SK-N-SH (cell line): Measurements from ENCODE around the gene GALNT13. TPM values are rescaled to one million over a fixed set of nuclear protein-coding genes. Genes with fewer than 3 reads are reported as not detected.

ENCODE experiments used
- CTCF ChIA-PET: fragments of 300-600, 350-600 bp; formaldehyde crosslinking; extraction: SDS; loops from one replicate; lab custom pipeline; 2021; lab: Yijun Ruan, JAX
- POLR2A ChIA-PET: fragments of 350-600 bp; sonication (Branson Sonifier 250); formaldehyde crosslinking; extraction: SDS; loops from one replicate; lab custom pipeline; 2020; ENCODE audit warnings: antibody characterized with exemption, inconsistent platforms; lab: Yijun Ruan, JAX
- DNase-seq: peaks from one replicate; pipeline ENCODE4 v3.0.0; 2012
- H2AFZ ChIP-seq: fragments of 200-600 bp; sonication (generic); 2 replicates; pipeline ENCODE4 v1.8.1; 2016; ENCODE audit warnings: antibody characterized with exemption, mild to moderate bottlenecking, low read depth
- H3F3A ChIP-seq: fragments of 200-600 bp; sonication (generic); replicated peaks from 2 replicates; pipeline ENCODE3; 2016; ENCODE audit warnings: antibody characterized with exemption, mild to moderate bottlenecking; ENCODE audit not compliant: insufficient read depth
- H3K27ac ChIP-seq, 2 experiments: fragments of 200-500 bp in 1 of 2; fragments of 200-600 bp in 1 of 2; sonication (Bioruptor generic) in 1 of 2; sonication (generic), shearing (Covaris generic) in 1 of 2; 2 replicates each; pipeline versions ENCODE4 v1.5.1 to v1.6.1; 2014 to 2016; ENCODE audit warnings: low read depth in 2 of 2, inconsistent platforms in 1 of 2, low read length in 1 of 2, mild to moderate bottlenecking in 1 of 2, mixed read lengths in 1 of 2
- H3K27me3 ChIP-seq: fragments of 200-600 bp; sonication (generic), shearing (Covaris generic); 2 replicates; pipeline ENCODE4 v1.6.1; 2016; ENCODE audit warnings: mixed run types; ENCODE audit not compliant: insufficient read depth
- H3K36me3 ChIP-seq, 2 experiments: fragments of 200-500 bp in 1 of 2; fragments of 200-600 bp in 1 of 2; sonication (Bioruptor generic) in 1 of 2; sonication (generic) in 1 of 2; replicated peaks in 1 of 2; 2 replicates each; pipeline versions ENCODE3 to v1.5.1; 2014 to 2016; ENCODE audit warnings: low read length in 1 of 2, mild to moderate bottlenecking in 1 of 2; ENCODE audit not compliant: insufficient read depth in 2 of 2, control insufficient read depth in 1 of 2
- H3K4me1 ChIP-seq, 2 experiments: fragments of 200-500 bp in 1 of 2; fragments of 200-600 bp in 1 of 2; sonication (Bioruptor generic) in 1 of 2; sonication (generic), shearing (Covaris generic) in 1 of 2; 2 replicates each; pipeline versions ENCODE4 v1.5.1 to v1.6.1; 2014 to 2016; ENCODE audit warnings: low read depth in 1 of 2, low read length in 1 of 2, mixed run types in 1 of 2; ENCODE audit not compliant: insufficient read depth in 2 of 2, control insufficient read depth in 1 of 2
- H3K4me2 ChIP-seq: fragments of 200-600 bp; sonication (generic), shearing (Covaris generic); 2 replicates; pipeline ENCODE4 v1.6.1; 2017; ENCODE audit warnings: mixed run types
- H3K4me3 ChIP-seq, 2 experiments: fragments of 200-500 bp in 1 of 2; fragments of 200-600 bp in 1 of 2; sonication (Bioruptor generic) in 1 of 2; sonication (generic), shearing (Covaris generic) in 1 of 2; 2 replicates each; pipeline versions ENCODE4 v1.5.1 to v1.8.1; 2014 to 2016; ENCODE audit warnings: low read depth in 2 of 2, inconsistent platforms in 1 of 2, low read length in 1 of 2, mild to moderate bottlenecking in 1 of 2, mixed read lengths in 1 of 2, moderate library complexity in 1 of 2
- H3K79me2 ChIP-seq: fragments of 200-600 bp; sonication (generic); 2 replicates; pipeline ENCODE4 v1.8.1; 2017; ENCODE audit warnings: mild to moderate bottlenecking; ENCODE audit not compliant: insufficient read depth
- H3K9ac ChIP-seq: fragments of 200-600 bp; sonication (generic); 2 replicates; pipeline ENCODE4 v1.6.1; 2017; ENCODE audit warnings: mixed run types
- H3K9me2 ChIP-seq: fragments of 200-600 bp; sonication (generic); 2 replicates; pipeline ENCODE4 v1.6.1; 2017; ENCODE audit warnings: mixed run types
- H3K9me3 ChIP-seq: fragments of 200-600 bp; sonication (generic); 2 replicates; pipeline ENCODE4 v1.6.1; 2017; ENCODE audit warnings: mixed run types, mild to moderate bottlenecking, moderate library complexity
- H4K20me1 ChIP-seq: fragments of 200-600 bp; sonication (generic); 2 replicates; pipeline ENCODE4 v1.6.1; 2017; ENCODE audit warnings: mild to moderate bottlenecking, mixed run types; ENCODE audit not compliant: insufficient read depth
- EZH2phosphoT487 ChIP-seq: fragments of 200-600 bp; sonication (generic); IDR thresholded peaks from 2 replicates; pipeline ENCODE4 v1.6.1; 2017; ENCODE audit warnings: low read depth, mixed run types, mild to moderate bottlenecking, antibody characterized with exemption, moderate library complexity, borderline replicate concordance
- FOXJ3 ChIP-seq: sonication (generic); formaldehyde crosslinking; IDR thresholded peaks from 2 replicates; pipeline ENCODE4 v1.5.1; 2020; ENCODE audit warnings: mild to moderate bottlenecking, missing genetic modification reagents
- FOXM1 ChIP-seq: IDR thresholded peaks from 2 replicates; pipeline ENCODE4 v1.4.0; 2012; ENCODE audit warnings: low read depth, mild to moderate bottlenecking
- GABPA ChIP-seq: IDR thresholded peaks from 2 replicates; pipeline ENCODE4 v1.4.0; 2012; ENCODE audit warnings: low read depth, mild to moderate bottlenecking
- GATA2 ChIP-seq: sonication (generic); formaldehyde crosslinking; IDR thresholded peaks from 2 replicates; pipeline ENCODE4 v1.5.0; 2020; ENCODE audit warnings: mild to moderate bottlenecking, missing genetic modification reagents
- IRF3 ChIP-seq: fragments of 150-350 bp; IDR thresholded peaks from 2 replicates; pipeline ENCODE4 v1.6.1; 2016; ENCODE audit warnings: mild to moderate bottlenecking, low read depth, low read length
- JUND ChIP-seq: IDR thresholded peaks from 2 replicates; pipeline ENCODE4 v1.4.0; 2012
- MEF2A ChIP-seq: IDR thresholded peaks from 2 replicates; pipeline ENCODE4 v1.4.0; 2012; ENCODE audit warnings: low read depth, borderline replicate concordance
- MXI1 ChIP-seq: IDR thresholded peaks from 2 replicates; pipeline ENCODE4 v1.6.1; 2012; ENCODE audit warnings: mild to moderate bottlenecking, low read depth, low read length, improper control_type of control experiment
- NRF1 ChIP-seq: IDR thresholded peaks from 2 replicates; pipeline ENCODE4 v1.6.1; 2012; ENCODE audit warnings: low read depth, mild to moderate bottlenecking, low read length
- PBX3 ChIP-seq: IDR thresholded peaks from 2 replicates; pipeline ENCODE4; 2012
- RFX5 ChIP-seq: IDR thresholded peaks from 2 replicates; pipeline ENCODE4 v1.6.1; 2012; ENCODE audit warnings: mild to moderate bottlenecking, improper control_type of control experiment, low read length
- RXRA ChIP-seq: IDR thresholded peaks from 2 replicates; pipeline ENCODE4 v1.4.0; 2012; ENCODE audit warnings: low read depth, mild to moderate bottlenecking, borderline replicate concordance
- SIN3A ChIP-seq: IDR thresholded peaks from 2 replicates; pipeline ENCODE4 v1.6.1; 2012; ENCODE audit warnings: low read depth, mild to moderate bottlenecking, low read length, moderate library complexity, borderline replicate concordance
- TAF1 ChIP-seq: IDR thresholded peaks from 2 replicates; pipeline ENCODE4 v1.6.1; 2012; ENCODE audit warnings: low read depth, mild to moderate bottlenecking, low read length, moderate library complexity, borderline replicate concordance
- YY1 ChIP-seq: IDR thresholded peaks from 2 replicates; pipeline ENCODE4 v1.4.0; 2012; ENCODE audit warnings: low read depth, mild to moderate bottlenecking
- ZBTB33 ChIP-seq: IDR thresholded peaks from 2 replicates; pipeline ENCODE4 v1.4.0; 2012; ENCODE audit warnings: low read depth, borderline replicate concordance
- WGBS: methylation state at CpG from one replicate; pipeline ENCODE4 v1.1.6; 2017; ENCODE audit warnings: low lambda C conversion rate; 5-methylcytosine and 5-hydroxymethylcytosine counted together
- polyA plus RNA-seq, 3 experiments: library from polyadenylated mRNA; depleted of rRNA; stranded (reverse); fragments of >200 nt; gene quantifications; 2 replicates each; pipeline ENCODE4 v1.2.3, GENCODE V29; 2012
- TF ChIP-seq, protein P1 (sequence below): fragments of 200-600 bp; sonication (generic); IDR thresholded peaks from 2 replicates; pipeline ENCODE4 v1.6.1; 2017; ENCODE audit warnings: antibody characterized with exemption, mild to moderate bottlenecking, moderate library complexity
- TF ChIP-seq, protein P2 (sequence below): fragments of 150-350 bp; IDR thresholded peaks from 2 replicates; pipeline ENCODE4 v1.6.1; 2017; ENCODE audit warnings: antibody characterized with exemption, low read length, low read depth, borderline replicate concordance

Gene GALNT13
- polyA plus RNA-seq, 1 of the 3 experiments (the other 2 are of a cell fraction) = 0.33 TPM

- Histone ChIP-seq H3K27ac (no peak overlapping the region), H3K79me2 (no peaks in the 10 kb centered on the region), H3K36me3 (no peaks in the 10 kb centered on the region), H4K20me1 (no peaks in the 10 kb centered on the region), H3F3A (no peaks in the 10 kb centered on the region), H3K9me3 (no peaks in the 10 kb centered on the region), H3K4me3 (no peak overlapping the region), H2AFZ (no peak overlapping the region)
- WGBS = 10% methylated on average over 4 of the region's 4 CpGs
- TF ChIP-seq GATA2 (CRISPR knock-in tag) (no peak), GABPA (no peak), RFX5 (no peak), MEF2A (no peak), MXI1 (no peak), FOXM1 (no peak), ZBTB33 (no peak), JUND (no peak), PBX3 (no peak), EZH2phosphoT487 (no peak), FOXJ3 (no peak), TAF1 (no peak), IRF3 (no peak), YY1 (no peak), NRF1 (no peak), SIN3A (no peak), RXRA (no peak)
- TF ChIP-seq, protein P1, sequence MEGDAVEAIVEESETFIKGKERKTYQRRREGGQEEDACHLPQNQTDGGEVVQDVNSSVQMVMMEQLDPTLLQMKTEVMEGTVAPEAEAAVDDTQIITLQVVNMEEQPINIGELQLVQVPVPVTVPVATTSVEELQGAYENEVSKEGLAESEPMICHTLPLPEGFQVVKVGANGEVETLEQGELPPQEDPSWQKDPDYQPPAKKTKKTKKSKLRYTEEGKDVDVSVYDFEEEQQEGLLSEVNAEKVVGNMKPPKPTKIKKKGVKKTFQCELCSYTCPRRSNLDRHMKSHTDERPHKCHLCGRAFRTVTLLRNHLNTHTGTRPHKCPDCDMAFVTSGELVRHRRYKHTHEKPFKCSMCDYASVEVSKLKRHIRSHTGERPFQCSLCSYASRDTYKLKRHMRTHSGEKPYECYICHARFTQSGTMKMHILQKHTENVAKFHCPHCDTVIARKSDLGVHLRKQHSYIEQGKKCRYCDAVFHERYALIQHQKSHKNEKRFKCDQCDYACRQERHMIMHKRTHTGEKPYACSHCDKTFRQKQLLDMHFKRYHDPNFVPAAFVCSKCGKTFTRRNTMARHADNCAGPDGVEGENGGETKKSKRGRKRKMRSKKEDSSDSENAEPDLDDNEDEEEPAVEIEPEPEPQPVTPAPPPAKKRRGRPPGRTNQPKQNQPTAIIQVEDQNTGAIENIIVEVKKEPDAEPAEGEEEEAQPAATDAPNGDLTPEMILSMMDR = no peak
- TF ChIP-seq, protein P2, sequence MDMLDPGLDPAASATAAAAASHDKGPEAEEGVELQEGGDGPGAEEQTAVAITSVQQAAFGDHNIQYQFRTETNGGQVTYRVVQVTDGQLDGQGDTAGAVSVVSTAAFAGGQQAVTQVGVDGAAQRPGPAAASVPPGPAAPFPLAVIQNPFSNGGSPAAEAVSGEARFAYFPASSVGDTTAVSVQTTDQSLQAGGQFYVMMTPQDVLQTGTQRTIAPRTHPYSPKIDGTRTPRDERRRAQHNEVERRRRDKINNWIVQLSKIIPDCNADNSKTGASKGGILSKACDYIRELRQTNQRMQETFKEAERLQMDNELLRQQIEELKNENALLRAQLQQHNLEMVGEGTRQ = no peak
- TF ChIP-seq, all 33 proteins: peak for 0
- no peaks in the 10 kb centered on the region for H3K9me2 ChIP-seq
- no peak for DNase-seq
- CTCF ChIA-PET = no interaction called here
- no peaks in the 10 kb centered on the region for H3K27me3 ChIP-seq
- no peaks in the 10 kb centered on the region for H3K4me1 ChIP-seq
- POLR2A ChIA-PET = no interaction called here
- H3K4me2 ChIP-seq = no peak overlapping the region
- no peak overlapping the region for H3K9ac ChIP-seq
These were observed 617.1 kb downstream of the GALNT13 start for GRCh38 chr2:154488801-154489200.
